K562 (cell line): ENCODE results near the gene SGPL1. TPM values are rescaled to one million over a fixed set of nuclear protein-coding genes. Genes with fewer than 3 reads are reported as not detected.

Experiments used
- ELF1 ChIP-seq: fragments of 200-800 bp; sonication (Bioruptor generic); IDR thresholded peaks from 2 replicates; pipeline ENCODE4 v1.6.1; 2016; ENCODE audit warnings: missing genetic modification characterization, missing compliant biosample characterization
- MAZ ChIP-seq, 2 experiments: fragments of 450-650 bp in 1 of 2; sonication (generic) in 1 of 2; formaldehyde crosslinking; IDR thresholded peaks in 1 of 2; conservative IDR thresholded peaks in 1 of 2; 2 replicates each; pipeline versions ENCODE4 v1.4.0 to v1.5.0; 2020; ENCODE audit warnings: mild to moderate bottlenecking in 1 of 2, missing genetic modification reagents in 1 of 2
- MYNN ChIP-seq, 2 experiments: sonication (generic); formaldehyde crosslinking in 1 of 2; IDR thresholded peaks; 2 replicates each; pipeline versions ENCODE4 v1.5.0 to v1.6.1; 2016 to 2020; ENCODE audit warnings: antibody characterized with exemption in 1 of 2, missing genetic modification reagents in 1 of 2
- NRF1 ChIP-seq, 2 experiments: fragments of 450-650 bp; IDR thresholded peaks in 1 of 2; conservative IDR thresholded peaks in 1 of 2; 2 replicates each; pipeline ENCODE4 v1.6.1; 2014; ENCODE audit warnings: mild to moderate bottlenecking in 2 of 2
- ZFP91 ChIP-seq: sonication (generic); formaldehyde crosslinking; IDR thresholded peaks from 2 replicates; pipeline ENCODE4 v1.8.0; 2022; ENCODE audit warnings: mild to moderate bottlenecking, missing genetic modification reagents
- ZNF12 ChIP-seq: sonication (generic); formaldehyde crosslinking; IDR thresholded peaks from 2 replicates; pipeline ENCODE4 v1.4.0; 2020; ENCODE audit warnings: mild to moderate bottlenecking, missing genetic modification reagents
- polyA plus RNA-seq, 8 experiments: library from polyadenylated mRNA; depleted of rRNA in 4 of 8; stranded (reverse) in 5 of 8; unstranded in 3 of 8; fragments of >200 nt; fragmentation: Nextera tagmentation in 2 of 8; fragmentation: Illumina TruSeq in 1 of 8; extraction: Ambion mirVana in 2 of 8; extraction: Trizol in 1 of 8; gene quantifications; 2 replicates each; pipeline versions ENCODE4 v1.2.1 to v1.2.3, GENCODE V29; 2011 to 2014; ENCODE audit warnings: inconsistent platforms in 1 of 8, missing spikeins in 1 of 8
- total RNA-seq, 7 experiments: library from RNA; depleted of rRNA in 6 of 7; stranded (reverse); fragments of >200 nt in 6 of 7; fragmentation: Illumina TruSeq in 2 of 7; extraction: Trizol in 2 of 7; gene quantifications; 2 replicates each; pipeline versions ENCODE4 v1.2.1 to v1.2.3, GENCODE V29; 2011 to 2021; ENCODE audit warnings: low replicate concordance in 1 of 7

Gene SGPL1
- total and polyA plus RNA-seq, 9 of the 15 experiments (the other 6 are each of a cell fraction or from before 2014, with no cell fraction given): 6.0 to 18.0 (median 8.7) TPM

- TF ChIP-seq NRF1 (conservative IDR thresholded peaks at IDR 0.05 in 1 of 2, IDR thresholded peaks at IDR 0.05 in 1 of 2): no peak
- 0 out of 2 replicates have a peak, but pooled peaks have one; percentile 40 for TF ChIP-seq ZNF12 (CRISPR knock-in tag)
- TF ChIP-seq MAZ (CRISPR knock-in tag; conservative IDR thresholded peaks at IDR 0.05 in 1 of 2, IDR thresholded peaks at IDR 0.05 in 1 of 2): 0 out of 4 replicates have a peak, but pooled peaks of 1 of the 2 experiments have one; percentile 35
- 0 out of 2 replicates have a peak, but pooled peaks have one; percentile 30 for TF ChIP-seq ELF1 (tag)
- 0 out of 2 replicates have a peak, but pooled peaks have one; percentile 42 for TF ChIP-seq ZFP91
- TF ChIP-seq MYNN (IDR thresholded peaks at IDR 0.05): no peak
- TF ChIP-seq MYNN (CRISPR knock-in tag; IDR thresholded peaks at IDR 0.05): no peak
Measured at GRCh38 chr10:70903262-70903921, 87.6 kb downstream of the SGPL1 start (continued).
